Measurements from ENCODE around the gene TGFBR3L.

DNA sequence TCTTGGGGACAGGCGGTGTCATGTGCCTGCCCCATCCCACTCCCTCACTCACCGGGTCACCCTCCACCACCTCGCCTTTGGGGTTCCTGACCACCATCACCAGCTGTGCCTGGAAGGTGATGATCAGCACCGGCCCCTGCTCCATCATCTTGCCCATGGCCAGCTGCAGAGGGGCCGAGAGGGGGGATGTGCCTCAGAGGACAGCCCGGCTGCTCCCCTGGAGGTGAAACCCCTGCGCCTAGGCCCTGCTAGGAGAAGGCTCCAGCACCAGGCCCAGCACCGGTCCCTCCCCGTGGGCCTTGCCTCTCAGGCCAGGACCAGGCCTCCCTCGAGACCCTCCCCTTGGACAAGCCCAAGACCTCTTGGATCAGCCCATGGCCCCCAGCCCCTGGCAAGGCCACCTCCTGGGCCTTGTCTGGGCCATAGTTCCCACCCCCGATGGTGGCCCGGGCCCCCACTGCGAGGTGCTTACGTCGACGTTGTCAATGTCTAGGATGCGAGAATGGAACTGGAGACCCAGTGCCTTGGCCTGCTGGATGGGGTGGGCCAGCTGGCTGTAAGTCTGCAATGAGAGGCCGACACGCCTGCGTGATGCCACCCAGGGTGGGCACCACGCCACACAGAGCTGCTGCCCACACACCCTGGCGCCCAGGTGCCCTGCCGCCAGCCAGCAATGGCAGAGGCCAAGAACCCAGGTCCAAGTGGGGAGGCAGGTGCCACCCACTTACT, 13.1 kb downstream of the TGFBR3L start:
- TF ChIP-seq POLR2A (IDR thresholded peaks at IDR 0.05), result no peak
- TF ChIP-seq, protein P1, sequence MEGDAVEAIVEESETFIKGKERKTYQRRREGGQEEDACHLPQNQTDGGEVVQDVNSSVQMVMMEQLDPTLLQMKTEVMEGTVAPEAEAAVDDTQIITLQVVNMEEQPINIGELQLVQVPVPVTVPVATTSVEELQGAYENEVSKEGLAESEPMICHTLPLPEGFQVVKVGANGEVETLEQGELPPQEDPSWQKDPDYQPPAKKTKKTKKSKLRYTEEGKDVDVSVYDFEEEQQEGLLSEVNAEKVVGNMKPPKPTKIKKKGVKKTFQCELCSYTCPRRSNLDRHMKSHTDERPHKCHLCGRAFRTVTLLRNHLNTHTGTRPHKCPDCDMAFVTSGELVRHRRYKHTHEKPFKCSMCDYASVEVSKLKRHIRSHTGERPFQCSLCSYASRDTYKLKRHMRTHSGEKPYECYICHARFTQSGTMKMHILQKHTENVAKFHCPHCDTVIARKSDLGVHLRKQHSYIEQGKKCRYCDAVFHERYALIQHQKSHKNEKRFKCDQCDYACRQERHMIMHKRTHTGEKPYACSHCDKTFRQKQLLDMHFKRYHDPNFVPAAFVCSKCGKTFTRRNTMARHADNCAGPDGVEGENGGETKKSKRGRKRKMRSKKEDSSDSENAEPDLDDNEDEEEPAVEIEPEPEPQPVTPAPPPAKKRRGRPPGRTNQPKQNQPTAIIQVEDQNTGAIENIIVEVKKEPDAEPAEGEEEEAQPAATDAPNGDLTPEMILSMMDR (IDR thresholded peaks at IDR 0.05), result no peak
- TF ChIP-seq EP300 (IDR thresholded peaks at IDR 0.05), result no peak

All from ovary (tissue), 3 donors.